Urinary bladder (tissue), 4 donors: ENCODE results near the gene PPP4C. TPM values are rescaled to one million over a fixed set of nuclear protein-coding genes. Genes with fewer than 3 reads are reported as not detected.

Experiments
- DNase-seq: peaks from one replicate; pipeline ENCODE4 v3.0.0-alpha.2; 2015; ENCODE audit errors: extremely low spot score
- H3K27ac ChIP-seq: one replicate; pipeline ENCODE4 v1.5.1; 2013; ENCODE audit warnings: low read depth, mild to moderate bottlenecking, moderate library complexity
- H3K36me3 ChIP-seq: one replicate; pipeline ENCODE4 v1.6.1; 2013; ENCODE audit warnings: mild to moderate bottlenecking, moderate library complexity; ENCODE audit not compliant: insufficient read depth
- H3K4me1 ChIP-seq: one replicate; pipeline ENCODE4 v1.6.1; 2013; ENCODE audit warnings: mild to moderate bottlenecking, moderate library complexity; ENCODE audit not compliant: insufficient read depth
- H3K4me3 ChIP-seq: one replicate; pipeline ENCODE4 v1.5.1; 2013; ENCODE audit warnings: low read depth, low read length
- WGBS: extraction: QIAGEN DNeasy Blood & Tissue Kit; methylation state at CpG from one replicate; pipeline ENCODE4 v1.1.7; 2013; 5-methylcytosine and 5-hydroxymethylcytosine counted together
- polyA plus RNA-seq: library from polyadenylated mRNA; stranded (reverse); fragments of 200-250 nt; gene quantifications from one replicate; pipeline ENCODE4 v1.2.3, GENCODE V29; 2013
- total RNA-seq: library from RNA; depleted of rRNA; stranded (reverse); fragments of >200 nt; gene quantifications from one replicate; pipeline ENCODE4 v1.2.3, GENCODE V29; 2014
- donor health status: healthy with polysubstance abuse.
- donor health status: healthy.

Gene PPP4C
- total and polyA plus RNA-seq, 2 donors: 56.2 to 93.8 TPM

DNA sequence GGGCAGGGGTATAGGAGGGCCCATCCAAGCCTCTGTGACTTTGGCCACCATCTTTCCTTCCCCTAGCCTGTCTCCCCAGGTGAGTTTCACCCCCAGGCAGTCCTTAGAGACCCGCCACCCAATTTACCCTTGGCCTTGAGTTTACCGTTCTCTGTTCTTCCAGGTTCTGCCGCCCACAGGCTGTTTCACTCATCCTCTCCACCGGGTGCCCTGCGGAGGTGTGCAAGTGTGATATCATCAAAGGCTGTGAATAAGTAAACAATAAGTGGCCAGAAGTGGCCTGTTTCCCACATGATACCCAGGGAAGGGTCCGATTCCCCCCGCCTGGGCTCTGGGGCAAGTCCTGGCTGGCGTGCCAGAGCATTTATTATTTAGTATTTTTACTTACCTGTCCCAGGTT, 29.6 kb upstream of the PPP4C start:
- no peak overlapping the region for H3K4me3 ChIP-seq
- WGBS: 67% methylated on average over 8 of the region's 8 CpGs
- H3K4me1 ChIP-seq: no peaks in the 10 kb centered on the region
- no peak for DNase-seq
- H3K36me3 ChIP-seq: no peaks in the 10 kb centered on the region
- H3K27ac ChIP-seq: no peak overlapping the region

DNA sequence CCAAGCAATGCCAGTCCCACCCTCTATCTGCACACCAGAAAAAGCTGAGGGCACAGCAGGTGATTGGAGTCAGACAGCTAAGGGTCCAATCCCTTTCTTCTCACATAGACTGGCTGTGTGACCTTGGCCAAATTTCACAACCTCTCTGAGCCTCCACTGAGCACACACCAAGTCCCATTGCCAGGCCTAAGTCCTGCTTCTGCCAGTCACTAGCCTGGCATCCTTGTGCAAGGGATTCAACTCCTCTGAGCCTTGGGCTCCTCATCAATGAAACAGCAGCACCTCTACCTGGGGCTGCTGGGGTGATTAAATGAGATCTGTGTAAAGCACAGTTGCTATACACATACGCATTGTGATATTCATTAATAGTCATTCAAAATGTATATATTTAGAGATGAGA, 29.2 kb upstream of the PPP4C start:
- Histone ChIP-seq H3K36me3 (no peaks in the 10 kb centered on the region), H3K4me1 (no peaks in the 10 kb centered on the region), H3K4me3 (no peak overlapping the region), H3K27ac (no peak overlapping the region)
- no peak for DNase-seq
- 71% methylated on average over 1 of the region's 1 CpG for WGBS

DNA sequence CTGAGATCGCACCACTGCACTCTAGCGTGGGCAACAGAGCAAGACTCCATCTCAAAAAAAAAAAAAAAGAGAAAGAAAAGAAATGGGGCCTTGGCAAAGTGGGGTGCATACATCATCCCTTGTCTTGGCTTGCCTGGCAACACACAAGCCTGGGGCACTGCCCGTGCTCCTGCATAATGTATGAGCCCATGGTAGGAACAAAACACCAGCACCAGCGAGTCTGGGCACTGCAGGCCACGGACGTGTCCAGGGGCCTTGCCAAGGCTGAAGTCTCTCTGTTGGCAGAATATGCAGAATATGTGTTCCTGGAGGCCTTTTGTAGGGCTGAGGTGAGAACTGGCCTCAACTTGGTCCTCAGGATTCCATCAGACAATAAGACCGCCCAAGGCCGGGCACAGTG, 25.9 kb upstream of the PPP4C start:
- no peaks in the 10 kb centered on the region for H3K36me3 ChIP-seq
- no peak for DNase-seq
- no peak overlapping the region for H3K27ac ChIP-seq
- H3K4me1 ChIP-seq: no peaks in the 10 kb centered on the region
- WGBS: 90% methylated on average over 8 of the region's 8 CpGs
- H3K4me3 ChIP-seq: no peak overlapping the region

DNA sequence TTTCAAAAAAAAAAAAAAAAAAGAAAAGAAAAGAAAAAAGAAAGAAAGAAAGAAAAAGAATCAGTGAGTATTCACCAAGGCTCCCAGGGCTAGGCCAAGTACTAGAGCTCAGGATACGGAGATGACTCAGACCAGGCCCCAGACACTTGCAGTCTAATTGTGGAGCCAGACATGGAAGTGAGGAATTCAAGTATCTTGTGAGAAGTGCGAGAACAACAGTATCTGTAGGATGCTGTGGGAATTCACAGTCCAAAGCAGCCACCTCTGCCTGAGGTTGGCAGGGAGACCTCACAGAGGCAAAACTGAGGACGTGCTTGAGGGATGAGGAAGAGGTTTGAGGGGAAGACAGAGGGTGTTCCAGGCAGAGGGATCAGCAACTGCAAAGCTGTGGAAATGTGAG, 24.3 kb upstream of the PPP4C start:
- Histone ChIP-seq H3K36me3 (no peaks in the 10 kb centered on the region), H3K4me1 (no peaks in the 10 kb centered on the region), H3K4me3 (no peak overlapping the region), H3K27ac (no peak overlapping the region)
- DNase-seq: no peak
- 88% methylated on average over 3 of the region's 3 CpGs for WGBS

GRCh38 chr16:30052671-30053372, 23.0 kb upstream of the PPP4C start:
- no peaks in the 10 kb centered on the region for H3K4me1 ChIP-seq
- H3K27ac ChIP-seq: no peak overlapping the region
- H3K4me3 ChIP-seq: peak overlapping the region; percentile 53
- peak; percentile 77 for DNase-seq
- H3K36me3 ChIP-seq: no peaks in the 10 kb centered on the region
- WGBS: 4% methylated on average over 58 of the region's 58 CpGs

DNA sequence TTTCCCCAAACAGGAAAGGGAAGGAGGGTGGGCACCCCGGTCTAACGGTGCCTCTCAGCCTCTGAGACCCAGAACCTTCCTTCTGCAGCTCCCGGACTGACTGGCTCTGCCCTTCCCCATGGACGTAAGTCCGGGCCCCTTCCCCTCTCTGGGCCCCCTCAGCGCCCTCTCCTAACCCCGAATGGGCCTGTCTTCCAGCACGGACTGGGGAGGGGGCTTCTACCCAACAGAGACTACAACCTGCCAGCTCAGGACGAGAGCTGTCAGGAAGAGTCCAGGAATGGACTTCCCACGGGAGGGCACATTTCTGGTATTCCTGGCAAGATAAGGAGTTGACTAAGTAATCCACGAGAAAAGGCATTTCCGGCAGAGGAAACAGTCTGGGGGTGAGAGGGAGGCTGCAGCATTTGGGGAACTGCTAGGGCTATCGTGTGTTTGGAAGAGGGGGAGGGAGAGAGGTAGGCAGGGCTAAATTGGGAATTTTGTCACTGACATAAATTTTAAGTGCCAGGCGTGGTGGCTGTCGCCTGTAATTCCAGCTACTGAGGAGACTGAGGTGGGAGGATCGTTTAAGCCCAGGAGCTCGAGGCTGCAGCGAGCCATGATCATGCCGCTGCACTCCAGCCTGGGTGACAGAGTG, 22.3 kb upstream of the PPP4C start:
- no peak overlapping the region for H3K27ac ChIP-seq
- WGBS: 5% methylated on average over 19 of the region's 19 CpGs

GRCh38 chr16:30054451-30054850, 21.3 kb upstream of the PPP4C start:
- H3K36me3 ChIP-seq: no peaks in the 10 kb centered on the region
- no peak overlapping the region for H3K27ac ChIP-seq
- no peaks in the 10 kb centered on the region for H3K4me1 ChIP-seq
- DNase-seq: no peak
- WGBS: 69% methylated on average over 8 of the region's 8 CpGs
- no peak overlapping the region for H3K4me3 ChIP-seq

More for the DNA sequence above, 22.3 kb upstream of the PPP4C start:
- Histone ChIP-seq H3K36me3 (no peaks in the 10 kb centered on the region), H3K4me1 (no peaks in the 10 kb centered on the region), H3K4me3 (peak overlapping the region; percentile 53)
- no peak for DNase-seq

GRCh38 chr16:30054959-30055553, 20.7 kb upstream of the PPP4C start:
- DNase-seq: no peak
- no peaks in the 10 kb centered on the region for H3K4me1 ChIP-seq
- no peaks in the 10 kb centered on the region for H3K36me3 ChIP-seq
- 44% methylated on average over 10 of the region's 10 CpGs for WGBS
- no peak overlapping the region for H3K27ac ChIP-seq
- no peak overlapping the region for H3K4me3 ChIP-seq

- DNase-seq: no peak
- H3K27ac ChIP-seq: no peak overlapping the region
- no peaks in the 10 kb centered on the region for H3K4me1 ChIP-seq
- H3K4me3 ChIP-seq: no peak overlapping the region
- 65% methylated on average over 4 of the region's 4 CpGs for WGBS
- H3K36me3 ChIP-seq: no peaks in the 10 kb centered on the region
Observed at GRCh38 chr16:30060346-30060745, 15.4 kb upstream of the PPP4C start.

DNA sequence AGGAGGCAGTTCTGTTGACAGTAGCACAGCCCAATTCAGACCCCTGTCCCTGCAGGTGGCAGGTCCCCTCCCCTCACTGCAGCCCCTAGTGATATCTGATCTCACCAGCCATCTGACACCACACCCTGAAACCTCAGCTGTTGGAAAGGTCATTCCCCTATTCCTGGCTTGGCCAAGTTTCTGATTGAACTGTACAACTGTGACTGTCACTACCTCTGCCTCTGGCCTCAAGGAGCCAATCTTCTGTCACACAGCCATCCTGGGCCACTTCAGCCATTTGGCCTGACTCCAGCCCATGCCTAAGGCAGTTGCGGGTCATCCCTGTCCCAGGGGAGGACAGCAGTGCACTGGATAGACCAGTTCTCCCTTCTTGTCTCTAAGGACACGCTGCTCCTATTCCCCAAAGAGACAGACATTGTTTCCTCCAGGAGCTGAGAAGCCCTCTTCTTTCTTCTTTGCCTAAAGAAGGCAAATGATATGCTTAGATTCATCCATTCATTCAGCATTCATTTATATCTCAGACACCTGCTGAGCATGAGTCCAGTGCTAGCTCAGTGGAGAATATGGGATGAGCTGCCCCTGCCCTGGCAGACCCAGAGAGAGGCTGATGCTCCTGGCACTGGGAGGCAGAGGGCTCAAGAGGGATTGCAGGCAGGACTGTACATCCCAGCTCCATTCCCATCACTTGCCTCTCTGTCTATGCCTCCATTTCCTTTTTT, 14.8 kb upstream of the PPP4C start:
- no peak for DNase-seq
- 72% methylated on average over 2 of the region's 2 CpGs for WGBS
- Histone ChIP-seq H3K4me3 (no peak overlapping the region), H3K27ac (no peak overlapping the region), H3K36me3 (no peaks in the 10 kb centered on the region), H3K4me1 (no peaks in the 10 kb centered on the region)

GRCh38 chr16:30063278-30063892, 12.4 kb upstream of the PPP4C start:
- H3K4me3 ChIP-seq: peak overlapping the region; percentile 72
- H3K36me3 ChIP-seq: peaks cover 2% of the 10 kb centered on the region
- H3K27ac ChIP-seq: peak overlapping the region; percentile 99
- no peak for DNase-seq
- H3K4me1 ChIP-seq: no peaks in the 10 kb centered on the region
- WGBS: 48% methylated on average over 12 of the region's 12 CpGs

DNA sequence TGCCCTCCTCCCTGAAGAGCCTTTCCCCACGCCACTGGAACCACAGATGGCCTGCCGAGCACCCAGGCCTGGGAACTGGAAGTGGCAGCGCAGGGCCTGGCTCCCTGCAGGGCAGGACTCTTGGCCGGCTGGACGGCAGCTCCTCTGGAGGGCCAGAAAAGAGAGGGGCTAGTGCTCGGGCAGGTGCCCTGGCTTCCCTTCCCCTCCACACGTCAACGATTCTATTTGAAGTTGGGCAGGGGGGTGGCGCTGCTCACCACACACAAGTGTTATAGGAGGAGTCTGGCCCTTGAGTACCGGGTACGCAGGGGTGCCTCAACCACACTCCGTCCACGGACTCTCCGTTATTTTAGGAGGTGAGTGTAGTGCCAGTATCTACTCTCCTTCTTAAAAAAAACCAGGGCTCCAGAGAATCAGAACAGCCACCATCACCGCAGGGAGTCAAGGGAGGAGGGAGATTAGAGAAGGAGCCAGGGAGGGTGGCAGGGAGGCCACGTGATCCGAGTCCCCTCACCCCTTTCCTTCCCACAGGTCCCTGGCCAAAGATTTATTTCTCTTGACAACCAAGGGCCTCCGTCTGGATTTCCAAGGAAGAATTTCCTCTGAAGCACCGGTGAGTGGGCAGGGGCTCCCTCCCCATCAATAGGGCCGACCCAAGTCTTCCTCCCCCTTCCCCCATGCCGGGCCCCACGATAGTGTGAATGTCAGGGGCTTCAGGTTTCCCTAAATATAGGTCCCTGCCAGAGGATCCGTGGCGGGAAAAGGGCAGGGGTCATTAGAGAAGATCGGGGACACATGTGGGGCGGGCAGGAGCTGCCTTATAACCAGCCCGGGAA, 11.7 kb upstream of the PPP4C start:
- Histone ChIP-seq H3K4me1 (no peaks in the 10 kb centered on the region), H3K36me3 (peaks cover 2% of the 10 kb centered on the region), H3K27ac (peak overlapping the region; percentile 99), H3K4me3 (peak overlapping the region; percentile 72)
- DNase-seq: no peak
- WGBS: 3% methylated on average over 27 of the region's 27 CpGs

DNA sequence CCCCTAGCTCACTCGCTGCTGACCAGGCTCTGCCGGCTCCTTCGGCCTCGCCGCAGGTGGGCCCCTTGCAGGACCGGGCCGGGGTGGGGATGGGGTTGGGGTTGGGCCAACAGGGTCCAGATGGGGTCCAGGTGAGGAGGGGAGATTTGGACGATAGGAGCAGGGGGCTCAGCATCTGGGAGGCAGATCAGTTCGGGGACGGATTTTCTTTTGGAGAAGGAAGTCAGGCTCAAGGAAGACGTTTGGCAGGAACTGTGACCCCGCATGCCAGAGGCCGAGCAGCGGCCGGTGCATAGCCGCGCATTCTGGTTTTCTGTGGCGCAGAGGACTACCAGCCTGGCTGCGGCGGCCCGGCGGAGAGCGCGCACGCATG, 11.1 kb upstream of the PPP4C start:
- Histone ChIP-seq H3K36me3 (peaks cover 5% of the 10 kb centered on the region), H3K27ac (peak overlapping the region; percentile 99), H3K4me3 (peak overlapping the region; percentile 72), H3K4me1 (no peaks in the 10 kb centered on the region)
- DNase-seq: no peak
- under 1% methylated on average over 25 of the region's 25 CpGs for WGBS
